ENCODE measurements around the gene PIK3AP1. TPM values are rescaled to one million over a fixed set of nuclear protein-coding genes. Genes with fewer than 3 reads are reported as not detected.

The PIK3AP1 gene
- total and polyA plus RNA-seq, 4 donors: 27.3 to 137 (median 50.9) TPM

DNA sequence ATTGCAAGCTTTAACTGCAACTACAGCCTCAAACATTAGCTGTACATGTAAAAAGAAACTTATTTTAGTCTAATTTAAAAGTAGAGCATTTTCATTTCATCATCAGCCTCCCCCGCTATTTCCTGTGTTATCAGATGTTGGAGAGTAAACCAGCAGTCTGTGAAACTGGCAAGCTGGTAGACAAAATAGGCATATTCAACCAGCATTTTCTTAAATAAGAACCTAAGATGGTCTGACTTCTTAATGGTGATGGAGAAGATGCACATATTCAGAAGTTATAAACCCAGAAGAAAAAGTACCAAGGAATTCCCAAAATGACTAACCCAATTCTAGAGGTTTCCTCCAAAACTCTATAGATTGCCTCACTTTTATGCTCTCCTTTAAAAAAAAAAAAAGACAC, 24.9 kb downstream of the PIK3AP1 start:
- no peaks in the 10 kb centered on the region for H3K27me3 ChIP-seq (ENCODE audit: control insufficient read depth in 4 of 4, insufficient read depth in 4 of 4, low read length in 3 of 4)
- H3K36me3 ChIP-seq (ENCODE audit: control insufficient read depth in 4 of 4, insufficient read depth in 3 of 4, low read depth in 1 of 4, low read length in 3 of 4): peaks cover 0 to 9% (median 1%) of the 10 kb centered on the region in 4 donors
- no peaks in the 10 kb centered on the region for H3K9me3 ChIP-seq (ENCODE audit: control insufficient read depth in 4 of 4, low read length in 3 of 4)
- no peak overlapping the region for H3K4me3 ChIP-seq (ENCODE audit: low read depth in 1 of 3, low read length in 3 of 3)
- WGBS: 17% methylated on average over 1 of the region's 1 CpG
- H3K4me1 ChIP-seq (ENCODE audit: control insufficient read depth in 4 of 4, insufficient read depth in 4 of 4, low read length in 3 of 4): peaks cover 0 to 24% (median 6%) of the 10 kb centered on the region in 4 donors
- TF ChIP-seq HNF4G (IDR thresholded peaks at IDR 0.05) (no peak), EGR1 (IDR thresholded peaks at IDR 0.05; ENCODE audit: low read depth in 2 of 2) (peak; percentile 57 to 87), RXRA (IDR thresholded peaks at IDR 0.05) (no peak)
- H3K27ac ChIP-seq (ENCODE audit: low read depth in 1 of 2, low read length in 2 of 2): peak overlapping the region; percentile 57 to 59
- H3K9ac ChIP-seq (ENCODE audit: low read depth in 1 of 2, low read length in 2 of 2): peak overlapping the region in 1 of 2 donors; percentile 36
- DNase-seq (ENCODE audit: low spot score): no peak

DNA sequence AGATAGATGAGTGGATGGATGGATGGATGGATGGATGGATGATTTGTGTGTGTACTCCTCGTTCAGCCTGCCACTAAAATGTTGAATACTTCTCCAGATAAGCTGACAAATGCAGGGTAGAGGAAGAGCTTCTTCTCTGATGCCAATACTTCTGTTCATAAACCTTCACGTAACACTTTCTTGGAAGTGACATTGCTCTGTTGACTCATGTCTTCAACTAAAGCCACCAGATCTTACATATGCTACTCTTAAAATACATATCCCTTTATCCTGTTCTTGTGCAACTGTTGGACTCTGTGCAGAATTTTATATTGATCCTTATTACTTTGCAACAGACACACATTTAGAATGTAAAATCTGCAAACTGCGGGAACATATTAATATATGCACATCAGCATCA, 26.9 kb downstream of the PIK3AP1 start:
- Histone ChIP-seq H3K27ac (ENCODE audit: low read depth in 1 of 2, low read length in 2 of 2) (no peak overlapping the region), H3K9ac (ENCODE audit: low read depth in 1 of 2, low read length in 2 of 2) (no peak overlapping the region), H3K36me3 (ENCODE audit: control insufficient read depth in 4 of 4, insufficient read depth in 3 of 4, low read depth in 1 of 4, low read length in 3 of 4) (peaks cover 0 to 3% (median 0%) of the 10 kb centered on the region in 4 donors), H3K9me3 (ENCODE audit: control insufficient read depth in 4 of 4, low read length in 3 of 4) (no peaks in the 10 kb centered on the region), H3K4me1 (ENCODE audit: control insufficient read depth in 4 of 4, insufficient read depth in 4 of 4, low read length in 3 of 4) (peaks cover 0 to 24% (median 6%) of the 10 kb centered on the region in 4 donors), H3K4me3 (ENCODE audit: low read depth in 1 of 3, low read length in 3 of 3) (no peak overlapping the region), H3K27me3 (ENCODE audit: control insufficient read depth in 4 of 4, insufficient read depth in 4 of 4, low read length in 3 of 4) (no peaks in the 10 kb centered on the region)
- no peak for DNase-seq (ENCODE audit: low spot score)
- WGBS: 89% methylated on average over 3 of the region's 3 CpGs
- no peak for TF ChIP-seq FOXA1 (IDR thresholded peaks at IDR 0.05)
- TF ChIP-seq GABPA (IDR thresholded peaks at IDR 0.05 in 1 of 2, conservative IDR thresholded peaks at IDR 0.05 in 1 of 2): no peak
- no peak for TF ChIP-seq RXRA (IDR thresholded peaks at IDR 0.05)
- TF ChIP-seq YY1 (IDR thresholded peaks at IDR 0.05): no peak
- TF ChIP-seq, protein P1, sequence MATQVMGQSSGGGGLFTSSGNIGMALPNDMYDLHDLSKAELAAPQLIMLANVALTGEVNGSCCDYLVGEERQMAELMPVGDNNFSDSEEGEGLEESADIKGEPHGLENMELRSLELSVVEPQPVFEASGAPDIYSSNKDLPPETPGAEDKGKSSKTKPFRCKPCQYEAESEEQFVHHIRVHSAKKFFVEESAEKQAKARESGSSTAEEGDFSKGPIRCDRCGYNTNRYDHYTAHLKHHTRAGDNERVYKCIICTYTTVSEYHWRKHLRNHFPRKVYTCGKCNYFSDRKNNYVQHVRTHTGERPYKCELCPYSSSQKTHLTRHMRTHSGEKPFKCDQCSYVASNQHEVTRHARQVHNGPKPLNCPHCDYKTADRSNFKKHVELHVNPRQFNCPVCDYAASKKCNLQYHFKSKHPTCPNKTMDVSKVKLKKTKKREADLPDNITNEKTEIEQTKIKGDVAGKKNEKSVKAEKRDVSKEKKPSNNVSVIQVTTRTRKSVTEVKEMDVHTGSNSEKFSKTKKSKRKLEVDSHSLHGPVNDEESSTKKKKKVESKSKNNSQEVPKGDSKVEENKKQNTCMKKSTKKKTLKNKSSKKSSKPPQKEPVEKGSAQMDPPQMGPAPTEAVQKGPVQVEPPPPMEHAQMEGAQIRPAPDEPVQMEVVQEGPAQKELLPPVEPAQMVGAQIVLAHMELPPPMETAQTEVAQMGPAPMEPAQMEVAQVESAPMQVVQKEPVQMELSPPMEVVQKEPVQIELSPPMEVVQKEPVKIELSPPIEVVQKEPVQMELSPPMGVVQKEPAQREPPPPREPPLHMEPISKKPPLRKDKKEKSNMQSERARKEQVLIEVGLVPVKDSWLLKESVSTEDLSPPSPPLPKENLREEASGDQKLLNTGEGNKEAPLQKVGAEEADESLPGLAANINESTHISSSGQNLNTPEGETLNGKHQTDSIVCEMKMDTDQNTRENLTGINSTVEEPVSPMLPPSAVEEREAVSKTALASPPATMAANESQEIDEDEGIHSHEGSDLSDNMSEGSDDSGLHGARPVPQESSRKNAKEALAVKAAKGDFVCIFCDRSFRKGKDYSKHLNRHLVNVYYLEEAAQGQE (IDR thresholded peaks at IDR 0.05): no peak
- TF ChIP-seq, protein P2, sequence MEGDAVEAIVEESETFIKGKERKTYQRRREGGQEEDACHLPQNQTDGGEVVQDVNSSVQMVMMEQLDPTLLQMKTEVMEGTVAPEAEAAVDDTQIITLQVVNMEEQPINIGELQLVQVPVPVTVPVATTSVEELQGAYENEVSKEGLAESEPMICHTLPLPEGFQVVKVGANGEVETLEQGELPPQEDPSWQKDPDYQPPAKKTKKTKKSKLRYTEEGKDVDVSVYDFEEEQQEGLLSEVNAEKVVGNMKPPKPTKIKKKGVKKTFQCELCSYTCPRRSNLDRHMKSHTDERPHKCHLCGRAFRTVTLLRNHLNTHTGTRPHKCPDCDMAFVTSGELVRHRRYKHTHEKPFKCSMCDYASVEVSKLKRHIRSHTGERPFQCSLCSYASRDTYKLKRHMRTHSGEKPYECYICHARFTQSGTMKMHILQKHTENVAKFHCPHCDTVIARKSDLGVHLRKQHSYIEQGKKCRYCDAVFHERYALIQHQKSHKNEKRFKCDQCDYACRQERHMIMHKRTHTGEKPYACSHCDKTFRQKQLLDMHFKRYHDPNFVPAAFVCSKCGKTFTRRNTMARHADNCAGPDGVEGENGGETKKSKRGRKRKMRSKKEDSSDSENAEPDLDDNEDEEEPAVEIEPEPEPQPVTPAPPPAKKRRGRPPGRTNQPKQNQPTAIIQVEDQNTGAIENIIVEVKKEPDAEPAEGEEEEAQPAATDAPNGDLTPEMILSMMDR (IDR thresholded peaks at IDR 0.05; ENCODE audit: low read depth, low read length, missing input control): no peak
- TF ChIP-seq, protein P3, sequence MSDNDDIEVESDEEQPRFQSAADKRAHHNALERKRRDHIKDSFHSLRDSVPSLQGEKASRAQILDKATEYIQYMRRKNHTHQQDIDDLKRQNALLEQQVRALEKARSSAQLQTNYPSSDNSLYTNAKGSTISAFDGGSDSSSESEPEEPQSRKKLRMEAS (IDR thresholded peaks at IDR 0.05): no peak
- TF ChIP-seq SP1 (IDR thresholded peaks at IDR 0.05): no peak
- TF ChIP-seq EGR1 (IDR thresholded peaks at IDR 0.05; ENCODE audit: low read depth in 2 of 2): no peak
- no peak for TF ChIP-seq JUND (IDR thresholded peaks at IDR 0.05)
- no peak for TF ChIP-seq NR2F2 (IDR thresholded peaks at IDR 0.05)
- TF ChIP-seq, protein P4, sequence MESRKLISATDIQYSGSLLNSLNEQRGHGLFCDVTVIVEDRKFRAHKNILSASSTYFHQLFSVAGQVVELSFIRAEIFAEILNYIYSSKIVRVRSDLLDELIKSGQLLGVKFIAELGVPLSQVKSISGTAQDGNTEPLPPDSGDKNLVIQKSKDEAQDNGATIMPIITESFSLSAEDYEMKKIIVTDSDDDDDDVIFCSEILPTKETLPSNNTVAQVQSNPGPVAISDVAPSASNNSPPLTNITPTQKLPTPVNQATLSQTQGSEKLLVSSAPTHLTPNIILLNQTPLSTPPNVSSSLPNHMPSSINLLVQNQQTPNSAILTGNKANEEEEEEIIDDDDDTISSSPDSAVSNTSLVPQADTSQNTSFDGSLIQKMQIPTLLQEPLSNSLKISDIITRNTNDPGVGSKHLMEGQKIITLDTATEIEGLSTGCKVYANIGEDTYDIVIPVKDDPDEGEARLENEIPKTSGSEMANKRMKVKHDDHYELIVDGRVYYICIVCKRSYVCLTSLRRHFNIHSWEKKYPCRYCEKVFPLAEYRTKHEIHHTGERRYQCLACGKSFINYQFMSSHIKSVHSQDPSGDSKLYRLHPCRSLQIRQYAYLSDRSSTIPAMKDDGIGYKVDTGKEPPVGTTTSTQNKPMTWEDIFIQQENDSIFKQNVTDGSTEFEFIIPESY (IDR thresholded peaks at IDR 0.05): no peak
- TF ChIP-seq HNF4A (conservative IDR thresholded peaks at IDR 0.05): no peak
- TF ChIP-seq RAD21 (IDR thresholded peaks at IDR 0.05): no peak
